HG03064 (cell line): ENCODE data around the gene LRRC45.

Experiments used
- ATAC-seq: cut with Tn5 transposase; IDR thresholded peaks from one replicate; pipeline ENCODE4 v1.9.1; 2021; ENCODE audit warnings: low read depth; ENCODE audit not compliant: unreplicated experiment

LRRC45 gene

DNA sequence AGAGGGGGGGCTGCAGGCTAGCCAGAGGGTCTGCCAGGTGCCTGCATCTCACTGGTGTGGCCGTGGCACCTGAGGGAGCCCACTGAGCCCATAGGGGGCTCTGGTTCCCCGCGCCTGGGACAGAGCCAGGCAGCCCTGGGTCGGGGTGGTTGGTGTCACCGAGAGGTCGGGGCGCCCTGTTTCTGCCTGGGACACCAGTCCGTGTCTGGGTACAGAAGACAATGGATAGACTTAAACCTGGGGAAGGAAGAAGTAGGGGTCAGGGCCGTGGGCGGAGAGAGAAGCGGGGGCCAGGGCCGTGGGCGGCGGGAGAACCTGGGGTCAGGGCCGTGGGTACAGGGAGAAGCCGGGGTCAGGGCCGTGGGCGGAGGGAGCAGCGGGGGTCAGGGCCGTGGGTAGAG lies 25.5 kb downstream of the LRRC45 start:
- ATAC-seq, result no peak

DNA sequence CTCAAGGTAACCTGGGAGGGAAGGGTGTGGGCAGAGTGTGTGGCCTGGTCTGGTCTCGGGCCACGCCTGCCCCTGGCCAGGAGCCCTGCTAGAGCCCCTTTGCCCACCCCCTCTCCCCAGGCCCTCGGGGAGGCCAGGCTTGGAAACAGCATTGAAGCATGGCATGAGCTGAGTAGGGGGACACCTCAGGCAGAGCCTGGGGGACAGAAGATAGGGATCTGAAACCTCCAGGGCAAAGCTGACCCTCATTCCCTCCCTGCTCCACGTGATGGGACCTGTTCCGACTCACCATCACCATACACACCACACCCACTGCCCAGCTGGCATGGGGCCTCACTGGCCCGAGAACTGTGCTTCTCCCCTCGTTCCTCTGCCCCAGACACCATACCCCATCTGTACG lies 26.0 kb downstream of the LRRC45 start:
- no peak for ATAC-seq

DNA sequence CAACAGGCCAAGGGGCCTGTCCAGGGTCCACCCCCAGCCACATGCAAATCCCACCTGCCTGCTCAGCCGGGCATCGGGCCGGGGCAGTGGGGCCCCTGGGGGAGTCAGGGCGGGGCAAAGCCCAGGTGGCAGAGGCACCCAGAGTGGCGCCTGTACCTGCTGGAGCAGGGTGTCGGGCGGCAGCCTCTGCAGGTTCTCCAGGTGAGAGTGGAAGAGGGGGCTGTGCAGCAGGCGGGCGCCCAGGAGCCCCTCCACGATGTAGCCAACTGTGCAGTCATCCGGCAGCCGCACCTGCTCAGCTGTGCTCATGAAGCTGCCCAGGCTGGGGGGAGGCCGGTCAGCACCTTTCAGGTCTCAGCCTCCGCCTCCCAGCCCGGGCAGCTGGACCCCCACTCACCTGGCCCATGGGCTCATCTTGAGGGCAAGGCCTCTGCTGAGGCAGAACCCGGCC lies 26.4 kb downstream of the LRRC45 start:
- ATAC-seq, result no peak

DNA sequence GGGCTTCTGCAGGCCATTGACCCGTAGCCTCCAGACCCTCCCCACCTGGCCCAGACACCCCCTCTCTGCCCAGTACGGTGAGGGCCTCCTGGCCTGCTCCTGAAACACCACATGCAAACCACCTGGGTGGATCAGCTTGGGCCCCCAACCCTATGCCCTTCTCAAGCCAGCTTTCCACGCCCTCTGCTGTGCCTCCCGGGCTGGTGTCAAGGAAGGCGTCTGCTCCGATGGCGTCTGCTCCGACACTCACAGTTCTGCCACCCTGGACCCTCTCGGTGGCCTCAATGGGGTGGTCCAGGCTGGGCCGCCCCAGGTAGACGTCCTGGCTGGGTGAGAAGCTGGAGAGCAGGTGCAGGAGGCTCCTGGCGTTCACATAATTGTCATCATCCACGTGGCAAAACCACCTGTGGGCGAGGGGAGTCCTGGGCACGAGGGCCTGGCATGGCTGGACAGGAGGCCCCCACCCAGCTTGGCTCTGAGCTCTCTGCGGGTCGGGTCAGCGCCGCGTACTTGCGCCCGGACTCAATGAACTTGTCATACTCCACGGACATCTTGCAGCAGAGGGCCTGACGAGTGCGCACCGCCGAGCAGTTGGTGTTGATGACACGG lies 27.2 kb downstream of the LRRC45 start:
- ATAC-seq, result no peak

DNA sequence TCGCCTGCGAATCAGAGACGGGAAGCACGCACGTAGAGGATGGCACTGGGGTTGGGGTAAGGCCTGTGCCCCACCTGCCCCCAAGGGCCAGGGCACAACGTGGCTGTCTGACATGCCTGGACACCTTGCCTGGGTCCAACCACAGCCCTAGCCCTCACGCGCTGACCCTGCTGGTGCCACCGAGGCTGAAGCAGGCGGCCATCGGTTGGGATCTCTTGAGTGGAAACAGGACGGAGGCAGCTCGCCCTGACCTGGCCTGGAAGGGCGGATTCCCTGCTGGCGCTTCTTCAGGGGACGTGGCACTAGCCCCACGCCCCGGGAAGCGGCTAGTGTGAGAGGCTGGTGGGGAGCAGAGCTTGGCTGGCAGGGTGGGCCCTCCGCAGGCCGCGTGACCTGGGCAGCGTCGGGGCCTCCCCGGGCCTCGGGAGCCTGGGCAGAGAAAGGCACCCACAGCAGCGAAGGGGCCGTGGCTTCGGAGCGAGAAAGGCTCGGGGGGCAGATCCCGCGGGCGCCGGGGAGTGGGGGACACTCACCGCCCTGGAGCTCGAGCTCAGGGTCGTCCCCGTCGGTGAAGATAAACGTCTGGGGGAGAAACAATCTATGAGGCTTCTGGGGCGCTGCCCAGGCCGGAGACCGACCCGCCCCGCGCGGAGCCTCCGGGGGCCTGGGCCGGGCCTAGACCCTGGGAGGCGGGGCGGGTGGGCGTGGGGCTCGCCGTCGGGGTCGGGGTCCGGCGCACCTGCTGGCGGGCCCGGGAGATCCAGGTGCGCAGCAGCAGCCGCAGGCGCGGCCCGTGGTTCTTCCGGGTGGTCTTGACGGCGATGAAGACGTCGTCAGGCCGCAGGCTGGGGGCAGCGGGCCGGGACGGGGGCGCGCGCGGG lies 27.9 kb downstream of the LRRC45 start:
- ATAC-seq, result no peak

DNA sequence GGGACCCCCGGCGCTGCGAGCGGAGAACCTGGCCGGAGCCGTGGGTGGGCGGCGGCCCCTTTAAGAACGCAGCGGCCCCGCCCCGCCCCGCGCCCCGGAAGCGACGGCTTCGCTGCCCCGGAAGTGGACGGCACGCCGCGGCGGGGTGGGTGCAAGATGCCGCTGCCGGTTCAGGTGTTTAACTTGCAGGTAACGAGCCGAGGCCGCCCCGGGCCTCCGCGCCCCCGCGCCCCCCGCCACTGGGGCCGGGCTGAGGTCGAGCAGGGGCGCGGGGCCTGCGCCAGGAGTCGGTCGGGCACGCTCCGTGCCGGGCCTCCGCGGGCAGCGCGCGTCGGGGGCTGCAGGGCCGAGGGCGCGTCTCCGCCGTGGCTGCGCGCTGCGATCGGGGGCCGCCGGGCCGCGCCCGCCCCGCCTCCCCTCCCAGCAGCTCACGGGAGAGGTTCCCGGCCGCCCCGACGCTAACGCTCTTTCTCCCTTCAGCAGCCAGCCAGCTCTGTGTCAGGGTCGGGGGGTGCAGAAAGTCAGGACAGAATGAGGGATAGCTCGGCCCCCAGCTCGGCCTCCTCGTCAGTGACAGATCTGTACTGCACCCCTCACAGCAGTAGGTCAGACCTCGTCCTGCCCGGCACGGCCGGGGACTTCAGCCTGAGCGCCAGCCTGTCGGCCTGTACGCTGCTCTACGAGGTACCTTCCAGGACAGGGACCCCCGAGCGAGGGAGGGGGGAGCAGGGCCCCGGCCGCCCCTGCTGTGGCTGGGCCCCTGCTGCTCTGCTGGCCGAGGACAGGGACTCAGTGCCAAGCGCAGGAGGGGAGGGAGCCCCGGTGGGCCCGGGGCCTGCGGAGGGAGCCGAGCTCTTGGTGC lies 28.9 kb downstream of the LRRC45 start, which contains the start of the genes GPS1 and RFNG:
GPS1 (plus strand) TSS at position 123 of the 862 bp plus-strand sequence; CDS start at position 157, 34 bp downstream.
RFNG (minus strand) TSS at position 36 of the 862 bp plus-strand sequence. CDS start 45 bp downstream, outside the sequence.
- no peak for ATAC-seq

DNA sequence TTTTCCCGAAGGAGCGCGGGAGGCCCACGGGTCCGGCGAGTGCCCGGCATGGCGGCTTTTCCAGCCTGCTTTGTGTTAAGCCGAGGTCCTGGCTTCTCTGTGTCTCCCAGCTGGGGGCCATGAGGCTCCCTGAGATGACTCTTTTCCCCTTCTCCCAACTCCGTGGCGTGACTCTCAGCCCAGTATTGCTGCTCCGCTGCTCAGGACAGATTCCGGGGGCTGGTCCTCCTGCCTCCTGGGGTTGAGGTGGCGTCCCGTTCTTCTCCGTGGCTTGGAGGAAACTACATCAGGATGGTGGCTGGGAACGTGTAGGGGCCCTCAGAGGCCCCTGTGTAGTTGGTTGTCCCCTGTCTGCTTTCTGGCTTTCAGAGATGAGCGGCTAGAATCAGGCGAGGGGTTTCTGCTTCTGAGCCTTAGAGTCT lies 29.5 kb downstream of the LRRC45 start:
- no peak for ATAC-seq

DNA sequence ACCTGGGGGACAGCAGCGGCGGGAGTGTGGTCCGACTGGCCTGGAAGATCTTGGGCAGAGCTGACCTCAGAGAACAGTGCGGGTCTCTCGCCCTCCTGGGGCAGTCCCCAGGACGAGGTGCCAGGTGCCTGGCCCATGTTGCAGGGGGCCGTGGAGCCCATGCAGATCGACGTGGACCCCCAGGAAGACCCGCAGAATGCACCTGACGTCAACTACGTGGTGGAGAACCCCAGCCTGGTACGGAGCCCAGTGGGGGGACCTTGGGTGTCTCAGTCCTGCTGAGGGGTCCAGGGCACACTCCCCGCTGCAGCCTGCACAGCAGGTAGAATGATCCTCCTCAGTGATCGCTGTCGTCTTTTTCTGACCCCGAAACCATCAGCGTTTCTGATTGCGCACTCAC lies 30.0 kb downstream of the LRRC45 start:
- ATAC-seq, result no peak

DNA sequence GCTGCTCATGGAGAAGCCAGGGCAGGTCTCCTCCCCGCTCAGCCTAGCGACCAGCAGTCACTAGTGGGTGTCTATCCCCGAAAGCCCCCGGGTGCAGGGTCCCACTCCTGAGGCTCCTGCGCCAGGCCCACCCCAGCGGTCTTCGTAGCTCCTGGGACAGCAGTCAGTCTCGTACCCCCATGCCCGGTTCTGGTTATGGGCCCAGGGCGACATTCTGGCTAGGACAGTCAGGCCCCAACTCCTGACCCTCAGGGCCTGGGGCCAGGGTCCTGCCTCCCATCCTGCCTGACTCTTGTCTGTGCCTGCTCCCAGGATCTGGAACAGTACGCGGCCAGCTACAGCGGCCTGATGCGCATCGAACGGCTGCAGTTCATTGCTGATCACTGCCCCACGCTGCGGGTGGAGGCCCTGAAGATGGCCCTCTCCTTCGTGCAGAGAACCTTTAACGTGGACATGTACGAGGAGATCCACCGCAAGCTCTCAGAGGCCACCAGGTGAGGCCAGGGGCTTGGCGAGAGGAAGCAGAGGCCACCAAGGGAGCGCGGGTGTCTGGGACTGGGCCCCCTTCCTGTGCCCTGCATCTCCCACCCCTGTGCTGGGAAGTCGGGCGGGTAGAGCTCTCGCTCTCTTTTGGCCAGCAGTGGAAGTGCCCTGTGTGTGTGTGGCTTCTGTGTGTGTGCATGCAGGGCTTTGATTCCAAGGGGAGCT lies 30.6 kb downstream of the LRRC45 start:
- ATAC-seq, result no peak

DNA sequence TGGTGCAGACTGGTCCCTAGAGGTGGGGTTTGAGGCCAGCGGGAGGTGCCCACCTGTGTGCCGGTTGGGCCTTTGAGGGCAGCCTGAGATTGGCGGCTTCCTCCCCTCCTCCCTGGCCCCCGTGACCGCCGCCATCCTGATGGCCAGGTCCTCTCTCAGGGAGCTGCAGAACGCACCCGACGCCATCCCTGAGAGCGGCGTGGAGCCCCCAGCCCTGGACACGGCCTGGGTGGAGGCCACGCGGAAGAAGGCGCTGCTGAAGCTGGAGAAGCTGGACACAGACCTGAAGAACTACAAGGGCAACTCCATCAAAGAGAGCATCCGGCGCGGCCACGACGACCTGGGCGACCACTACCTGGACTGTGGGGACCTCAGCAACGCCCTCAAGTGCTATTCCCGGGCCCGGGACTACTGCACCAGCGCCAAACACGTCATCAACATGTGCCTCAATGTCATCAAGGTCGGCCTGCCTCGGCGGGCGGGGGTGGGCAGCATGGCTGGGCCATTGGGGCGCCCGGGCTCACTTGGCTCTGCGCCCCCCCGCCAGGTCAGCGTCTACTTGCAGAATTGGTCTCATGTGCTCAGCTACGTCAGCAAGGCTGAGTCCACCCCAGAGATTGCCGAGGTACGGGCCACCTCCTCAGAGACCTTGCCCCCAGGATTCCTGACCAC lies 31.4 kb downstream of the LRRC45 start:
- no peak for ATAC-seq

DNA sequence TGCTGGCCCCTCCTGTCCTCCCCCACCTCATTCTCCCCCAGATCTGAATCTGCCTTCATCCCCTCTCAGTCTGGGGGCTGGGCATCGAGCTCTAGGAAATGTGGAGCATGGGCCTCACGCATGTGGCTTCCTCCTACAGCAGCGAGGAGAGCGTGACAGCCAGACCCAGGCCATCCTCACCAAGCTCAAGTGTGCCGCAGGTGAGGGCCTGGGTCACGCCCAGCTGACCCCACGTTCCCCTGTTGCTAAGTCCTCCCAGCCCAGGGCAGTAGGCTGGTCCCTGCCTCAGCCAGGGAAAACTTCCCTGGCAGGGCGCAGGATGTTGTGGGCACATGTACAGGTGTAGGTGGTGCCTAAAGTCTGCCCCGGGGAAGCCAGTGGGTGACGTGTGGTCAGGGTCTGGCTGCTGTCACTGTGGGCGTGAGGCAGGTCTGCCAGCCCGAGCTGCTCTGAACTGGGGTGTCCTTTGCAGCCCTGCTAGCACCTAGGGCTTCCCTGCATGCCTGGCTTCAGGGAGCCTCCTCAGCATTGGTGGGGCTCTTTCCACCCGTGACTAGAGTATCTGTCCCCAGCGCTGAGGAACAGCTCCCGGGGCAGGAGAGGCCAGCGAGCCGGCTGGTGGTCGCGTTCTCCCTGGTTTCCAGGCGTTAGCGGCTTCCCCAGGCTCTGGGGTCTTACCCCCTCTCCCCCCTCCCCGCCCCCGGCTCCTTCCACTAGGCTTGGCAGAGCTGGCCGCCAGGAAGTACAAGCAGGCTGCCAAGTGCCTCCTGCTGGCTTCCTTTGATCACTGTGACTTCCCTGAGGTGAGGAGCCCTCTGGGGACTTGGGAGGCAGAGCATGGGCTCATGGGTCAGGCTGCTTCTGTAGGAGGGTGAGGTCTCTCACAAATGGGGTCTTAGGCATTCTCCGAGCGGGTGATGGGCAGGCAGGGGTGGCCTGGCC lies 32.2 kb downstream of the LRRC45 start:
- ATAC-seq, result no peak

DNA sequence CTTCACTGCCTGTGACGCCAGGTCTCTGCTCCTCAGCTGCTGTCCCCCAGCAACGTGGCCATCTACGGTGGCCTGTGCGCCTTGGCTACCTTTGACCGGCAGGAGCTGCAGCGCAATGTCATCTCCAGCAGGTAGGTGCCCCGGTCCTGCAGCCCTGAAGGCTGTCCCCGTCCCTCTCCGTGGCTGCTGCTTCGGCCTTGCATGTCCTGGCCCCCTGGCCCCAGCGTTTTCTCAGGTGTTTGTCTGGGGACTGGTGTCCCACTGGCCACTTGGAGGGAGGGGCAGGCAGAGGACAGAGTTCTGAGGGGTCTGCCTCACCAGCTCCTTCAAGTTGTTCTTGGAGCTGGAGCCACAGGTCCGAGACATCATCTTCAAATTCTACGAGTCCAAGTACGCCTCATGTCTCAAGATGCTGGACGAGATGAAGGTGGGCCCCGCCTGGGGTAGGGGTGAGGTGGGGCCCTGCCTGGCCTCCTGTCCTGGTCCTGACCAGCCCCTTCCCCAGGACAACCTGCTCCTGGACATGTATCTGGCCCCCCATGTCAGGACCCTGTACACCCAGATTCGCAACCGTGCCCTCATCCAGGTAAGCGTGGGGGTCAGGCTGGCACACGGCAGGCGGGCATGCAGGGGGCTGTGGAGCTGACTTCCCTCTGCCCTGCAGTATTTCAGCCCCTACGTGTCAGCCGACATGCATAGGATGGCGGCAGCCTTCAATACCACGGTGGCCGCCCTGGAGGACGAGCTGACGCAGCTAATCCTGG lies 33.0 kb downstream of the LRRC45 start:
- no peak for ATAC-seq

DNA sequence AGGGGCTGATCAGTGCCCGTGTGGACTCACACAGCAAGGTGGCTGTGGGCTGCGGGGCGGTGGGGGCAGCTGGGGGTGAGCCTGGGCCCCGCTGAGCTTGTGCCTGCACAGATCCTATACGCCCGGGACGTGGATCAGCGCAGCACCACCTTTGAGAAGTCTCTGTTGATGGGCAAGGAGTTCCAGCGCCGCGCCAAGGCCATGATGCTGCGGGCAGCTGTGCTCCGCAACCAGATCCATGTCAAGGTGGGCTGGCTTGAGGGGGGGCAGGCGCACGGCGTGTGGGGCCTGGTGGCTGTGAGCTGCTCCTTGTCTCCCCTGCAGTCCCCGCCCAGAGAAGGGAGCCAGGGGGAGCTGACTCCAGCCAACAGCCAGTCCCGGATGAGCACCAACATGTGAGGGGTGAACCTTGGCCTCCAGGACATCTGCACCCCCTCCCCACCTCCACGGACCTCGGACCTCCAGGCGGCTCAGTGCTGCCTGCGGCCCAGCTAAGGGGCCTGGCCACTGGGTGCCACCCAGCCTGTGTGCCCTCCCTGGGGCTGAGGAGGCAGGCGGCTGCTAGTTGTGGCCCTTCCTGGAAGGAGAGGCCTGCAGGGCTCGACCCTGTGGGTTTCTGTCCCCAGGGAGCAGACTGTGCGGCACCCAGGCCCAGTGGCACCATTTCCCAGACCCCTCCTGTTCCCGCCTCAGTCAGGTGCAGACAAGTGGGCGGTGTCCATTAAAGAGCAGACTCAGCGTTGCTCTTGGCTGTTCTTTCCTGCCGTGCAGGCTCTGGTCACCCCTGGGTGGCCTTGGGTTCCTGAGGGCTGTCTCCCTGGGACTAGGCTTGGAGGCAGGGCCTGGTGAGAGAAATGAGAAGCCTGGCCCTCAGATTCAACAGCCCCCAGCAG lies 33.9 kb downstream of the LRRC45 start:
- no peak for ATAC-seq

DNA sequence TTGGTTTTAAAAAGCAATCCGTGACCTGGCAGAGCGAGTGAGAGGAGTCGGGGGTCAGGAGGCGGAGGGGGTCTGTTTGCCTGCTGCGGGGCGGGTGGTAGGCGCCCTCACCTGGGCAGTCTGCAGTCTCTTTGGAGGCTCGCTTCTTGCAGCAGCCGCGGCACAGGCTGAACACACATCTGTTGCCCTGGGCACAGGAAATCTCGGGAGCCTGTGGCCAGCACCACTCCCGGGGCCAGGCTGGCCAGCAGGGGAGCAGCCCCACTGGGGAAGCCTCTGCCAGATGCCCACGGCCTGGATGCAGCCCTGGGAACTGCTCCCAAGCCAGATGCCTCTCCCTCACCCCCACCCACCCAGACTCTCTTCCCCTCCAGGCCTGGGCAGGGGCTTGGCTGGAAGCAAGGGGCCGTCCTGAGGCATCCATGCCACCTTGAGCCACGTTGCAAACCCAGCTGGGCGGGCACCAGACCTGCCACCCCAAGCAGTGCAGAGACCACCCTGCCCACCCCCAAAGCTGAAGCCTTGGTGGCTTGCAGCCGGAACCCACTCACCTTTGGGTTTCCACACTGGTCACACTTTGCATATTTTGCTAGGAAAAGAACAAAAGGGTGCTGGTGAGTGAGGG lies 35.2 kb downstream of the LRRC45 start:
- ATAC-seq, result no peak

DNA sequence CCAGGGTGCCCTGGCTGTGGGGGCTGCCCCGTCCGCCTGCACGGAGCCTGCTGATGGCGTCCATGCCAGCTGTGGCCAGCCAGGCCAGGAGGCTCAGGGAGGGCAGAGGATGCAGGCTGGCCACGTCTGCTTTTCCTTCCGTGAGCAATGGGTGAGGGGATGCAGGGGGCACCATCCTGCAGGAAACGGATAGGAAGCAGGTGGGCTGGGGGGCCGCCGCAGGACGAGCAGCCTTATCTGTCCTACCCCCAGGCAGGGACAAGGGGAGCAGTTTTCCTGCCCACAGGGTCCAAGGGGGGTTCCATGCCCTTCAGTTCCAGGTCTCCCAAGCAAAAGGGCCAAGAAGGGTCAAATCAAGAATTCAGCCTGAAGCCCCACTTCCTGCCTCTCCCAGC lies 35.7 kb downstream of the LRRC45 start:
- ATAC-seq, result no peak

DNA sequence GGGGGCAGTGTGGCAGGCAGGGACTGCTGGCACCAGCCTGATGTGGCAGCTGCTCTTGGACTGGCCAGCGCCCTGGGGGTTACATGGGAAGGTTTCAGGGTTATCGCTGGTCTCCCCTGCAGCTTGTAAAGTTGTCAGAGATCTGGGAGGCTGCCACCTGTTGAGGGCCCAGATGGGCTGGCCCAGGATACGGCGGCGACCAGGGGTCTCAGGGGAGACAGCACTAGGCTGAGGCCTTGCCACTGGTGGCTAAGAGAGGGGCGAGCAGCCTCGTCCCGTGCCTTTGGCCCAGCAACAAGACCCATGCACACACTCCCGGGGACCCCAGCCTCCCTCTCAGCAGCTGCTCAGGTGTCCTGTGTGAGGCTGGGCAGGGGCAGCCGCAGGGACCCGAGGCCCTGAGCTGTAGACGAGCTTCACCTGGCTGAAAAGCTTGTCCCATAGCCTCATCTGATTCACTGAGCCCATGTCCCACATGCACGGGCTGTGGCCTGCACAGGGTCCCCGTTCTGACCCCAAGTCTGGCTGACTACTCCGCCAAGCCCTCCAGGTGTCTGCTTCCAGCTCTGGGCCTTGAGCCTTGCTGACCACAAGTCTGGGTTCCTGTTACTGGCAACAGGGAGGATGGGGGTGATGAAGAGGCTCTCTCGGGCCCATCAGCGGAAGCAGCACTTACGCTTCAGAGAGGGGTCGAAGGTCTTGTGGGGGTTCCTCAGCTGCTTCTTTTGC lies 36.3 kb downstream of the LRRC45 start:
- no peak for ATAC-seq
